GM21528 (cell line): ENCODE data around the gene UBL4B.

Experiments
- ATAC-seq: cut with Tn5 transposase; IDR thresholded peaks from one replicate; pipeline ENCODE4 v1.9.1; 2021; ENCODE audit warnings: mild to moderate bottlenecking, moderate library complexity; ENCODE audit not compliant: unreplicated experiment, low FRiP score

The UBL4B gene

GRCh38 chr1:110084227-110085078 lies 27.8 kb upstream of the UBL4B start:
- ATAC-seq = no peak

GRCh38 chr1:110085671-110086070 lies 26.6 kb upstream of the UBL4B start:
- ATAC-seq = no peak

- ATAC-seq = no peak
Measured at GRCh38 chr1:110086961-110087360, 25.3 kb upstream of the UBL4B start.

- ATAC-seq = no peak
Measured at GRCh38 chr1:110087812-110088738, 24.2 kb upstream of the UBL4B start.

GRCh38 chr1:110088739-110089316 lies 23.4 kb upstream of the UBL4B start:
- no peak for ATAC-seq

GRCh38 chr1:110089561-110090275 lies 22.5 kb upstream of the UBL4B start:
- no peak for ATAC-seq

- ATAC-seq = no peak
Measured at GRCh38 chr1:110091381-110091780, 20.9 kb upstream of the UBL4B start.

GRCh38 chr1:110091791-110092190 lies 20.5 kb upstream of the UBL4B start:
- ATAC-seq = no peak

- ATAC-seq = no peak
Measured at GRCh38 chr1:110092991-110093390, 19.3 kb upstream of the UBL4B start.

- no peak for ATAC-seq
Measured at GRCh38 chr1:110094931-110095654, 17.1 kb upstream of the UBL4B start.

GRCh38 chr1:110097507-110098221 lies 14.6 kb upstream of the UBL4B start:
- no peak for ATAC-seq

GRCh38 chr1:110098222-110099026 lies 13.8 kb upstream of the UBL4B start:
- no peak for ATAC-seq

GRCh38 chr1:110100335-110100734 lies 11.9 kb upstream of the UBL4B start:
- ATAC-seq = no peak

GRCh38 chr1:110102081-110102480 lies 10.2 kb upstream of the UBL4B start:
- no peak for ATAC-seq

- ATAC-seq = no peak
Measured at GRCh38 chr1:110106013-110106941, 6.0 kb upstream of the UBL4B start.

- ATAC-seq = no peak
Measured at GRCh38 chr1:110107867-110108469, 4.3 kb upstream of the UBL4B start.

GRCh38 chr1:110111081-110111480 lies 1.2 kb upstream of the UBL4B start:
- no peak for ATAC-seq
